Inflammatory macrophage (primary cell): Measurements from ENCODE around the gene RAD1.
"Not testable (repeated sequence)": the region's sequence is repeated elsewhere in the genome, so short reads cannot be mapped to it uniquely, and the experiment has no call there.

Source experiments
- DNase-seq, 2 donors: peaks; one replicate each; pipeline ENCODE4 v3.0.0-alpha.2; 2020 to 2022
- total RNA-seq, 18 experiments: gene quantifications; one replicate each; lab custom pipeline; 2026; ENCODE audit warnings: mixed read lengths in 6 of 18, inconsistent platforms in 2 of 18; lab: John Stamatoyannopoulos, UW

Gene RAD1, protein sequence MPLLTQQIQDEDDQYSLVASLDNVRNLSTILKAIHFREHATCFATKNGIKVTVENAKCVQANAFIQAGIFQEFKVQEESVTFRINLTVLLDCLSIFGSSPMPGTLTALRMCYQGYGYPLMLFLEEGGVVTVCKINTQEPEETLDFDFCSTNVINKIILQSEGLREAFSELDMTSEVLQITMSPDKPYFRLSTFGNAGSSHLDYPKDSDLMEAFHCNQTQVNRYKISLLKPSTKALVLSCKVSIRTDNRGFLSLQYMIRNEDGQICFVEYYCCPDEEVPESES
- 10.6 to 40.9 (median 24.6) reads per million in 18 experiments for total RNA-seq

GRCh38 chr5:34915139-34915855 lies at the start of gene RAD1, which contains the start of gene BRIX1:
Gene RAD1, minus strand, starts transcription at chr5:34915504. Its CDS starts 612 bp downstream, at chr5:34914892.
Gene BRIX1, plus strand, starts transcription at chr5:34915711. Its CDS starts 28 bp downstream, at chr5:34915739.
- peak; percentile 97 to 98 for DNase-seq

DNA sequence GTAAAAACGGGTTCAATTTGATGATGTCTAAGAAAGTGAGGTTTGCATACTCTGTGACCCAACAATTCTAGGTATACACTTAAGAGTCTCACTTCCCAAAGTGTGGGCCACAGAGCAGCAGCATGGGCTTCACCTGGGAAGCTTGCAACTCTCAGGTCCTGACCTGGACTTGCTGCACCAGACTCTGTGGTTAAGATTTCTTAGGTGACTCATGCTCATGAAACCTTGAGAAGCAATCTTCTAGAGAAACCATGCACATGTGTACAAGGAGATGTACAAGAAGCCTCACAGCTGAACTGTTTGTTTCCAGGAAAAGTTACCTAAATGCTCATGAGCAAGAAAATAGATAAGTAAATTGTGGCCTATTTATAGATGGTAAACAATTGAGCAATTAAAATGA lies 44.0 kb upstream of the RAD1 start:
- DNase-seq = no peak

DNA sequence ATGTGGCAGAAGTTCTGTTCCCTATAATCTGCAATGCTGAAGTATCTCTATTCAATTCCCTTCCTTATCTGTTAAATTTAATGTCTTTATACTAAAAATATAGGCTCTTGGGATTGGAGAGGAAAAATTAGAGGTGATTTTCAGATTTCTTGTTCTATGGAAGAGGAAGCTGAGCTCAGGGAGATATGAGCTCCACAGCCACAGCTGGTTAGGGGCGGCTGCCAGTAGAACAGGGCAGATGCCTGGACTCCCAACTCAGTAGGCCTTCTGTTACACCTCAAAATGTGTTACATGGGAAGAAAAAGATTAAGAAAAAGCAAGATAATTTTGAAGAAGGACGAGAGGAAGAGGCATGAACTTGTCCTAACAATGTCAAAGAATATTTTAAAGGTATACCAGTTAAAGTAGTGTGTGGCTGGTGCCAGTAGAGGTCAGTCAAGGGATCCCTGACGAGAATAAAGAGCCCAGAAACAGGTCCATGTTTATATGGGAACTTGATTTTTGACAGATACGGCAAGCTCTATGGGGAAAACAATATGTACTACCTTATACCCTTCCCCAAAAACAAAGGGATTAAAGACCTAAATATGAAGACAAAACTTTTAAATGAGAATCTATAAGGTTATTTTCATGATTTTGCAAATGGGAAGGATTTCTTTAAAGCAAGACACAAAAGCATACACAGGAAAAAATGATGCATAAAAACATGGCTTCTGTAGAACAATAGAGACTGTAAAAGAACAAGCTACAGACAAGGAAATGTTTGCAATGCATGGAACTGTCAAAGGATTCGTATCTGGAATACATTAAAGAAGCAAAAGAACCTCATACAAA lies 42.8 kb upstream of the RAD1 start:
- DNase-seq = peak in 1 of 2 donors; percentile 5

DNA sequence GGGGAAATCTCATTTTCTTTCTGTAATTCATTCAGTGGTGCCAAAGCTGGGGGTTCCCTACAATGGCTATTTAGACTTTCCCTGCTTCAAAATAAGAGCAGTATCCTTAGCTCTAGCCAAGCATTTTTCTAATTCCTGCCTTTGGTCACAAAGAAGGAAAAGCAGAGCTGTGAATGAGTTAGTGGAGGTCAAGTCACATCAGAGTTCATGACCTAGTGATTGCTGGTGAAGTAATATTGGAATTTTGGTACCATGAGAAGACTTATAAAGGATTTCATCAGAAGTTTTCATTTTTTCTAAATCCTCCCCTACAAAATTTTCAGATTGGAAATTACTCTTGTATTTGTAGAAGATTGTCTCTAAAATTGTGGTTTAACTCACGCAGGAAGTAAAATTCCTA lies 42.0 kb upstream of the RAD1 start:
- DNase-seq = no peak

GRCh38 chr5:34944460-34945047 lies 29.2 kb upstream of the RAD1 start:
- DNase-seq = no peak

DNA sequence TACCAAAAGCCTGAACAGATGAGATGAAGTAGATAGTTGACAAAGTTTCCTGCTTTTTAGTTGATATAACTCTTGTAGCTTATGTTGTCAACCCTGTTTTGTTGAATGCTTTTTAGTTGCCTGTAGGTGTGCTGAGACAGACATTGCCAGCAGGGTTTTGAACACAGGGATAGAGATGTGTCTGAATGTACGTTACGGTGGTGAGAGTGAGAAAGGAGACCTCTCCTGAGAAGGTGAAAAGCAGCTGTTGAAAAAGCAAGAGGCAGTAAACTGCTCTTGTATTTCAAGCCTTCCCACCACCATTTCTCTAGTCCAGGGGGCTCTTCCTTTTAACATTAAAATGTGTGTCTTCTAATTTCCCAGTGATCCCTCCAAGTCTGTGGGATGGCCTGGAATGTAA lies 28.7 kb upstream of the RAD1 start:
- DNase-seq = no peak

DNA sequence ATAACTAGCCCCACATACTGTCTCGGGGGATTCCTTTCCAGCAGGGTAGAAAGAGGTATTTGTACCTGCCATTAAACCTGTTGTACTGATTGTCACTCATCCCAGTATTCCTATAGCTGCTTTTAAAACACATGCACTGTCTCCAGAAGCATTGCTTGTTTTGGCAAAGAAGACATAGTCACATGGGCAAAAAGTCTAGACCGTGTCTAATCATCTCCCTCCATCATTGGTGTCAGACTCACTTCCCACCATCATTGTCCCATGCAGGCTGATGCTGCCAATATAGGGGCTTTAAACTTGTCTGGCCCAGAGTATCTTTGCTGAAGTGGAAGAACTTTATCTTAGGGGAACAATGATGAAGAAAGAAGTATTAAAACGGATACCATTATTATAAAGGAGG lies 26.6 kb upstream of the RAD1 start:
- DNase-seq = no peak

DNA sequence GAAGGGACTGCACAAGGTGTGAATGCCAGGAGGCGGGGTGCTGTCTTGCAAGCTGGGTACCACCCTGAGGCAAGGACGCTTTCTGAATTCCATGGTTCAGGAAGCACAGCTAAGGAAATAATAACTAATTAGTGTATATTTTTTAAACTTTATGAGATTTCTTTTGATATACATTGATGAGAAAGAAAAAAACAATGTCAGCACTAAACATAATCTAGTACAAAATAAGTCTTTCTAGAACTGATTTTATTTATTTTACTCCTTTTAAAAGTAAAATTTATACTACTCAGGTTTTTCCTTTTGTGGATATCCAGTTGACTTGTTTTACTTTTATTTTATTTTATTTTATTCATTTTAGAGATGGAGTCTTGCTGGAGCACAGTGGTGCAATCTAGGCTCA lies 17.6 kb upstream of the RAD1 start:
- no peak for DNase-seq

GRCh38 chr5:34930870-34931269 lies 15.6 kb upstream of the RAD1 start:
- DNase-seq = no peak

GRCh38 chr5:34930462-34930844 lies 15.1 kb upstream of the RAD1 start:
- DNase-seq = no peak

GRCh38 chr5:34929720-34930461 lies 14.6 kb upstream of the RAD1 start:
- peak; percentile 76 to 92 for DNase-seq

DNA sequence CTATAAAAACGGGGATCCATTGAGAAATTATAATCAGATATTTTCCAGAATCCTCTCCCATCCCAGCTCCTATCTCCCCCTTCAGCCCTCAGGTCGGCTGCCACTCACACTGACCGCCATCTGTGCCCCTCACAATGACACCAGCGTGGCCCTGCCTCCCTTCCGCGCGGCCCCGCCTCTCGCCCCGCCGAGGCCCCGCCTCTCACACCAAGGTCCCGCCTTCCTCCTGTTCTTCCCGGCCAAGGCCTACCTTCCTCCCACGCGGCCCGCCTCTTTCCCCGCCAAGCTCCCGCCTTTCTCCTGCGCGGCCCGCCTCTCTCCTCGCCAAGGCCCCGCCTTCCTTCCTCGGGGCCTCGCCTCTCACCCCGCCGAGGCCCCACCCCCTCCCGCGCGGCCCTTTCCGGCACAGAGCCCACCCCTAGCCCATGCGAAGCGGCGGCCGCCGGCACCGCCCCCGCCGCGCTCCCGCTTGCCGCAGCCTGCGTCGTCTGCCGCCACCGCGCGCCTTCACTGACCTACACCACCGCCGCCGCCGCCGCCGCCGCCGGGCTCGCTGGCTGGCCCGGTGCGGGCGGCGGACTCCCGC lies 13.9 kb upstream of the RAD1 start, which contains the start of gene DNAJC21:
DNAJC21 (plus strand) TSS at position 426 of the 586 bp plus-strand sequence. CDS start 261 bp downstream, outside the sequence.
- peak; percentile 98 to 99 for DNase-seq

DNA sequence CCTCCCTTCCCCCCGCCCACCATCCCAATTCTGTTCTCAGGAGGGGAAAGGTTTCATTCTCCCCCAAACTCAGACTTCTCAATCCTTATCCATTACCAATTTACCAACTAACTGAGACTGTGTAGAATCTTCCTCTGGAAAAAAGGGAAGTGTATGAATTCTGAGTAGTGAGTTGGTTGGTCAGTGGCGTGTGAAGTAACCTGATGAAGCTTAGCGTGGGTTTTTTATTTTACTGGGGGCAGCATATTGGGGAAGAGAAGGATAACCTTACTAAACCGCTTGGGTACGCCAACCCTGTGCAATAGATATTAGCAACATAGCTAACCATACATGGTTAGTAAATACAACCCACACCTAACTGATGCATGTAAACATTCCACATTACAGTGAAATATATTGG lies 13.0 kb upstream of the RAD1 start:
- peak; percentile 65 to 87 for DNase-seq

GRCh38 chr5:34927785-34928184 lies 12.5 kb upstream of the RAD1 start:
- DNase-seq = no peak

- DNase-seq = no peak
Measured at GRCh38 chr5:34926318-34926888, 11.1 kb upstream of the RAD1 start.

DNA sequence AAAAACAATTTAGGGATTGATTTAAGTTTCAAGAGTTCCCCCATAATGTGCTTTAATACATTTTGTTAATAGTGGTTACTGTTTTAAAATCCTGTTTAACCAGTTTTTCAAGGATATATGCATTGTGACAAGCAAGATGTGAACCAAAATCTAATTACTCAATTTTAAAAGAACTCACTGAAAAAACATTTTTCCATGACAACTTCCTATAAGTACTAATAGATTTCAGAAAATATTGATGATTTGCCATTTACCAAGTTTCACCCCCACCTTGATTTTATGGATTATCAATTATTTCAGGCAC lies 9.1 kb upstream of the RAD1 start:
- DNase-seq = no peak

DNA sequence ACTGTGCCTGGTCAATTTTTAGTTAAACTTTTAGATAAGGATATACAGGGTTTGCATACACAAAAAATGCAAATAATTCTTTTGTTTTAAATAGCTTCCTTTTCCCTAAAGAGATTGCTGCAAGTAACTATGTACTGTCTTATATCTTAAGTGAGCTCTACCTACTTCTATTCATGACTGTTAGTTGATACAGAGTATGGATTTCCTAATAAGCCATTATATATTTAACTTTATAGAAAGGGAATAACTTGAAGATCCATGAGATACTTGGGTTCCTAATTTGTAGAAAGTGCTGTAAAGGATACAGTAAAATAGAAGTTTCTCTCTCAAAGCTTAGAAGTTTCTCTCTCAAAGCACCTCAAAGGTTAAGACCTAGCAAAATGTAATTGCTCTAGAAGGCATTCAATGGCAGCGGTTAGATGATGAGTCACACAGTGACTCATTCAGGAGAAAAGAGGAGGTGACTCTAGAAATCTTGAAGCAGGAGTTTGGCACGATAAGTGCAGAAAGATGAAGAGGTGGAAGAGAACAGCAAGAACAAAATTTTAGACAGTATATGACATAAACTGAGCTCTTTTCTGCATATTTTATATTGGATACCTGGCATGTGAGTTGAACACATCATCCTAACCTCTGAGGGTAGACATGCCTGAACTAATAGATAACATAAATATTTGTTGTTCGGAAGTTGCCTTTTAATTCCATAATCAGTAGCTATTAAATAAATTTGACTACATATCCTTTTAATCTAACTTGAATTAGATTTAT lies 8.6 kb upstream of the RAD1 start:
- peak; percentile 14 to 52 for DNase-seq

DNA sequence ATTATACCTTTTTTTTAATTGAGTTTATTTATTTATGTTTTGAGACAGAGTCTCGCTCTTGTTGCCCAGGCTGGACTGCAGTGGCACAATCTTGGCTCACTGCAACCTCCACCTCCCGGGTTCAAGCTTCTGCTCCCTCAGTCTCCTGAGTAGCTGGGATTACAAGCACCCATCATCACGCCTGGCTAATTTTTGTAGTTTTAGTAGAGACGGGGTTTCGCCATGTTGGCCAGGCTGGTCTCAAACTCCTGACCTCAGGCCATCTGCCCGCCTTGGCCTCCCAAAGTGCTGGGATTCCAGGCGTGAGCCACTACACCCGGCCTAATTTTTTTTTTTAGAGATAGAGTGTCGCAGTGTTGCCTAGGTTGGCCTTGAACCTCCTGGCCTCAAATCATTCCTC lies 8.0 kb upstream of the RAD1 start:
- not testable (repeated sequence) for DNase-seq

DNA sequence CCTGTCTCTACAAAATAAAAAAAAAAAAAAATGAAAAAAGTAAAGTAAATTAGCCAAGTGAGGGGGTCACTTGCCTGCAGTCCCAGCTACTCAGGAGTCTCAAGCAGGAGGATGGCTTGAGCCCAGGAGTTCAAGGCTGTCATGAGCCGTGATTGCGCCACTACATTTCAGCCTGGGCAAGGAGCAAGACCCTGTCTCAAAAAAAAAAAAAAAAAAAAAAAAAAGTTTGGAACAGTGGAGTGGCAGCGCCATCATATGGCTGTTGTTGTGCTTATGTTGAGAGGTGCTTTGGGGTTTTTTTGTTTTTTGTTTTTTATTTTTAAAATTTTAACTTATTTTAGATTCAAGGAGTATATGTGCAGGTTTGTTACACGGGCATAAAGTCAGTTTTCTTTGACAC lies 3.8 kb upstream of the RAD1 start:
- DNase-seq = no peak

- DNase-seq = no peak
Measured at GRCh38 chr5:34918025-34918424, 2.7 kb upstream of the RAD1 start.

DNA sequence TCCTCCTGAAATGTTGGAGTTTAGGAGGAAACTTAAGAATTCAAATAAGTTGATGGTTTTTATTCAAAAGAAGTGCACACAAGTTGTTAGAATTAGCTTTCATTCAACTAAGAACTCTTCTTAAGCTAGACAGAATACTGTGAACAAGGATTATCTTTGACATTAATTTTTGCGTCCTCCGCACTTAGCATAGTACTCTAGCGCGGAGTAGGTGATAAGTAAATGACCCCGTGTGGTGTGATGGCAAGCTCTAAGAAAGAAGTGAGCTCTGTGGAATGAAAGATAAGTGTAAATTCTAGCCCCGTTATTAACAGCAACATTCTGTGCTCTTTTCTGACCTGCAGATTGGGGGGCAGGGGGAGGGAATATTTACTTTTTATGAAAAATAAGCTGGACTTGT lies 1.2 kb upstream of the RAD1 start:
- DNase-seq = no peak
